HEK293 (cell line): ENCODE results near the gene SH3GLB2.

ENCODE experiments used
- CTCF ChIP-seq: fragments of 450-650 bp; formaldehyde crosslinking; IDR thresholded peaks from 2 replicates; pipeline ENCODE4 v1.5.1; 2016; ENCODE audit warnings: missing biosample characterization, missing genetic modification characterization
- FEZF1 ChIP-seq: fragments of 450-650 bp; formaldehyde crosslinking; IDR thresholded peaks from 2 replicates; pipeline ENCODE4 v1.5.1; 2016; ENCODE audit warnings: missing biosample characterization, missing genetic modification characterization
- KLF1 ChIP-seq: fragments of 450-650 bp; formaldehyde crosslinking; IDR thresholded peaks from 2 replicates; pipeline ENCODE4 v1.5.1; 2016; ENCODE audit warnings: missing biosample characterization, missing genetic modification characterization
- KLF8 ChIP-seq: fragments of 450-650 bp; formaldehyde crosslinking; IDR thresholded peaks from 2 replicates; pipeline ENCODE4 v1.5.1; 2016; ENCODE audit warnings: missing biosample characterization, missing genetic modification characterization
- OSR2 ChIP-seq: fragments of 450-650 bp; formaldehyde crosslinking; IDR thresholded peaks from 2 replicates; pipeline ENCODE4 v1.5.1; 2016; ENCODE audit warnings: missing biosample characterization, missing genetic modification characterization
- PRDM1 ChIP-seq: fragments of 450-650 bp; formaldehyde crosslinking; IDR thresholded peaks from 2 replicates; pipeline ENCODE4; 2016; ENCODE audit warnings: missing biosample characterization, missing genetic modification characterization
- WT1 ChIP-seq: fragments of 450-650 bp; formaldehyde crosslinking; IDR thresholded peaks from 2 replicates; pipeline ENCODE4 v1.5.1; 2016; ENCODE audit warnings: missing biosample characterization, missing genetic modification characterization
- ZBTB10 ChIP-seq: fragments of 450-650 bp; formaldehyde crosslinking; IDR thresholded peaks from 2 replicates; pipeline ENCODE4 v1.5.1; 2016; ENCODE audit warnings: missing biosample characterization, missing genetic modification characterization
- ZNF121 ChIP-seq: fragments of 450-650 bp; formaldehyde crosslinking; IDR thresholded peaks from 2 replicates; pipeline ENCODE4 v1.5.1; 2016; ENCODE audit warnings: missing biosample characterization, missing genetic modification characterization
- ZNF221 ChIP-seq: fragments of 450-650 bp; formaldehyde crosslinking; IDR thresholded peaks from 2 replicates; pipeline ENCODE4 v1.5.1; 2017; ENCODE audit warnings: missing biosample characterization, missing genetic modification characterization, borderline replicate concordance
- ZNF266 ChIP-seq: fragments of 450-650 bp; formaldehyde crosslinking; IDR thresholded peaks from 2 replicates; pipeline ENCODE4 v1.5.1; 2016; ENCODE audit warnings: missing biosample characterization, missing genetic modification characterization, low read depth
- ZNF280D ChIP-seq: fragments of 450-650 bp; formaldehyde crosslinking; IDR thresholded peaks from 2 replicates; pipeline ENCODE4 v1.5.1; 2016; ENCODE audit warnings: missing biosample characterization, missing genetic modification characterization
- ZNF416 ChIP-seq: fragments of 450-650 bp; formaldehyde crosslinking; IDR thresholded peaks from 2 replicates; pipeline ENCODE4 v1.5.1; 2016; ENCODE audit warnings: missing biosample characterization, missing genetic modification characterization
- ZNF423 ChIP-seq: fragments of 450-650 bp; formaldehyde crosslinking; IDR thresholded peaks from 2 replicates; pipeline ENCODE4 v1.5.1; 2016; ENCODE audit warnings: missing biosample characterization, missing genetic modification characterization
- ZNF580 ChIP-seq: fragments of 450-650 bp; formaldehyde crosslinking; IDR thresholded peaks from 2 replicates; pipeline ENCODE4 v1.5.1; 2016; ENCODE audit warnings: missing biosample characterization, missing genetic modification characterization
- ZNF600 ChIP-seq: fragments of 450-650 bp; formaldehyde crosslinking; IDR thresholded peaks from 2 replicates; pipeline ENCODE4 v1.5.1; 2016; ENCODE audit warnings: missing biosample characterization, missing genetic modification characterization
- ZNF624 ChIP-seq: fragments of 450-650 bp; formaldehyde crosslinking; IDR thresholded peaks from 2 replicates; pipeline ENCODE4 v1.5.1; 2017; ENCODE audit warnings: missing biosample characterization, missing genetic modification characterization
- ZNF626 ChIP-seq: fragments of 450-650 bp; sonication (Bioruptor Pico); formaldehyde crosslinking; IDR thresholded peaks from 2 replicates; pipeline ENCODE4 v1.5.1; 2018; ENCODE audit warnings: missing biosample characterization, missing genetic modification characterization, inconsistent platforms
- ZSCAN16 ChIP-seq: fragments of 450-650 bp; formaldehyde crosslinking; IDR thresholded peaks from 2 replicates; pipeline ENCODE4 v1.5.1; 2016; ENCODE audit warnings: missing biosample characterization, missing genetic modification characterization
- TF ChIP-seq, protein P1 (sequence below): fragments of 450-650 bp; formaldehyde crosslinking; IDR thresholded peaks from 2 replicates; pipeline ENCODE4 v1.5.0; 2017; ENCODE audit warnings: missing biosample characterization, missing genetic modification characterization, borderline replicate concordance
- TF ChIP-seq, protein P2 (sequence below): fragments of 450-650 bp; formaldehyde crosslinking; IDR thresholded peaks from 2 replicates; pipeline ENCODE4; 2016; ENCODE audit warnings: missing biosample characterization, missing genetic modification characterization
- TF ChIP-seq, protein P3 (sequence below): fragments of 450-650 bp; formaldehyde crosslinking; IDR thresholded peaks from 2 replicates; pipeline ENCODE4 v1.5.1; 2016; ENCODE audit warnings: missing biosample characterization, missing genetic modification characterization, borderline replicate concordance
- TF ChIP-seq, protein P4 (sequence below): fragments of 450-650 bp; formaldehyde crosslinking; IDR thresholded peaks from 2 replicates; pipeline ENCODE4 v1.5.1; 2016; ENCODE audit warnings: missing biosample characterization, missing genetic modification characterization

The SH3GLB2 gene

GRCh38 chr9:129006328-129007034 is 21.6 kb downstream of the SH3GLB2 start (continued):
- TF ChIP-seq ZNF121 (no peak), ZBTB10 (tag by site-specific recombination) (no peak), ZSCAN16 (no peak), KLF8 (tag by site-specific recombination) (no peak; the same call in 1 of the 2 replicates), ZNF624 (no peak), PRDM1 (tag by site-specific recombination) (no peak), WT1 (tag by site-specific recombination) (no peak), ZNF580 (tag by site-specific recombination) (no peak), FEZF1 (tag by site-specific recombination) (no peak), ZNF266 (tag by site-specific recombination) (no peak), KLF1 (tag by site-specific recombination) (peak; percentile 21; the same call in 1 of the 2 replicates), ZNF600 (tag by site-specific recombination) (peak; percentile 53; the same call in 1 of the 2 replicates), ZNF626 (tag by site-specific recombination) (no peak), ZNF423 (tag by site-specific recombination) (no peak), ZNF280D (no peak), OSR2 (tag by site-specific recombination) (no peak), ZNF221 (tag by site-specific recombination) (no peak), CTCF (peak; percentile 92), ZNF416 (tag by site-specific recombination) (no peak)
- TF ChIP-seq, protein P1, sequence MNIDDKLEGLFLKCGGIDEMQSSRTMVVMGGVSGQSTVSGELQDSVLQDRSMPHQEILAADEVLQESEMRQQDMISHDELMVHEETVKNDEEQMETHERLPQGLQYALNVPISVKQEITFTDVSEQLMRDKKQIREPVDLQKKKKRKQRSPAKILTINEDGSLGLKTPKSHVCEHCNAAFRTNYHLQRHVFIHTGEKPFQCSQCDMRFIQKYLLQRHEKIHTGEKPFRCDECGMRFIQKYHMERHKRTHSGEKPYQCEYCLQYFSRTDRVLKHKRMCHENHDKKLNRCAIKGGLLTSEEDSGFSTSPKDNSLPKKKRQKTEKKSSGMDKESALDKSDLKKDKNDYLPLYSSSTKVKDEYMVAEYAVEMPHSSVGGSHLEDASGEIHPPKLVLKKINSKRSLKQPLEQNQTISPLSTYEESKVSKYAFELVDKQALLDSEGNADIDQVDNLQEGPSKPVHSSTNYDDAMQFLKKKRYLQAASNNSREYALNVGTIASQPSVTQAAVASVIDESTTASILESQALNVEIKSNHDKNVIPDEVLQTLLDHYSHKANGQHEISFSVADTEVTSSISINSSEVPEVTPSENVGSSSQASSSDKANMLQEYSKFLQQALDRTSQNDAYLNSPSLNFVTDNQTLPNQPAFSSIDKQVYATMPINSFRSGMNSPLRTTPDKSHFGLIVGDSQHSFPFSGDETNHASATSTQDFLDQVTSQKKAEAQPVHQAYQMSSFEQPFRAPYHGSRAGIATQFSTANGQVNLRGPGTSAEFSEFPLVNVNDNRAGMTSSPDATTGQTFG (tag by site-specific recombination), result no peak
- TF ChIP-seq, protein P2, sequence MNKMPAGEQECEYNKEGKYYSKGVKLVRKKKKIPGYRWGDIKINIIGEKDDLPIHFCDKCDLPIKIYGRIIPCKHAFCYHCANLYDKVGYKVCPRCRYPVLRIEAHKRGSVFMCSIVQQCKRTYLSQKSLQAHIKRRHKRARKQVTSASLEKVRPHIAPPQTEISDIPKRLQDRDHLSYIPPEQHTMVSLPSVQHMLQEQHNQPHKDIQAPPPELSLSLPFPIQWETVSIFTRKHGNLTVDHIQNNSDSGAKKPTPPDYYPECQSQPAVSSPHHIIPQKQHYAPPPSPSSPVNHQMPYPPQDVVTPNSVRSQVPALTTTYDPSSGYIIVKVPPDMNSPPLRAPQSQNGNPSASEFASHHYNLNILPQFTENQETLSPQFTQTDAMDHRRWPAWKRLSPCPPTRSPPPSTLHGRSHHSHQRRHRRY (tag by site-specific recombination), result no peak
- TF ChIP-seq, protein P3, sequence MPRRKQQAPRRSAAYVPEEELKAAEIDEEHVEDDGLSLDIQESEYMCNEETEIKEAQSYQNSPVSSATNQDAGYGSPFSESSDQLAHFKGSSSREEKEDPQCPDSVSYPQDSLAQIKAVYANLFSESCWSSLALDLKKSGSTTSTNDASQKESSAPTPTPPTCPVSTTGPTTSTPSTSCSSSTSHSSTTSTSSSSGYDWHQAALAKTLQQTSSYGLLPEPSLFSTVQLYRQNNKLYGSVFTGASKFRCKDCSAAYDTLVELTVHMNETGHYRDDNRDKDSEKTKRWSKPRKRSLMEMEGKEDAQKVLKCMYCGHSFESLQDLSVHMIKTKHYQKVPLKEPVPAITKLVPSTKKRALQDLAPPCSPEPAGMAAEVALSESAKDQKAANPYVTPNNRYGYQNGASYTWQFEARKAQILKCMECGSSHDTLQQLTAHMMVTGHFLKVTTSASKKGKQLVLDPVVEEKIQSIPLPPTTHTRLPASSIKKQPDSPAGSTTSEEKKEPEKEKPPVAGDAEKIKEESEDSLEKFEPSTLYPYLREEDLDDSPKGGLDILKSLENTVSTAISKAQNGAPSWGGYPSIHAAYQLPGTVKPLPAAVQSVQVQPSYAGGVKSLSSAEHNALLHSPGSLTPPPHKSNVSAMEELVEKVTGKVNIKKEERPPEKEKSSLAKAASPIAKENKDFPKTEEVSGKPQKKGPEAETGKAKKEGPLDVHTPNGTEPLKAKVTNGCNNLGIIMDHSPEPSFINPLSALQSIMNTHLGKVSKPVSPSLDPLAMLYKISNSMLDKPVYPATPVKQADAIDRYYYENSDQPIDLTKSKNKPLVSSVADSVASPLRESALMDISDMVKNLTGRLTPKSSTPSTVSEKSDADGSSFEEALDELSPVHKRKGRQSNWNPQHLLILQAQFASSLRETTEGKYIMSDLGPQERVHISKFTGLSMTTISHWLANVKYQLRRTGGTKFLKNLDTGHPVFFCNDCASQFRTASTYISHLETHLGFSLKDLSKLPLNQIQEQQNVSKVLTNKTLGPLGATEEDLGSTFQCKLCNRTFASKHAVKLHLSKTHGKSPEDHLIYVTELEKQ (tag by site-specific recombination), result no peak
- TF ChIP-seq, protein P4, sequence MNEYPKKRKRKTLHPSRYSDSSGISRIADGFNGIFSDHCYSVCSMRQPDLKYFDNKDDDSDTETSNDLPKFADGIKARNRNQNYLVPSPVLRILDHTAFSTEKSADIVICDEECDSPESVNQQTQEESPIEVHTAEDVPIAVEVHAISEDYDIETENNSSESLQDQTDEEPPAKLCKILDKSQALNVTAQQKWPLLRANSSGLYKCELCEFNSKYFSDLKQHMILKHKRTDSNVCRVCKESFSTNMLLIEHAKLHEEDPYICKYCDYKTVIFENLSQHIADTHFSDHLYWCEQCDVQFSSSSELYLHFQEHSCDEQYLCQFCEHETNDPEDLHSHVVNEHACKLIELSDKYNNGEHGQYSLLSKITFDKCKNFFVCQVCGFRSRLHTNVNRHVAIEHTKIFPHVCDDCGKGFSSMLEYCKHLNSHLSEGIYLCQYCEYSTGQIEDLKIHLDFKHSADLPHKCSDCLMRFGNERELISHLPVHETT (tag by site-specific recombination), result no peak
